Measurements from ENCODE around the gene BARHL1. TPM values are rescaled to one million over a fixed set of nuclear protein-coding genes. Genes with fewer than 3 reads are reported as not detected.
"Not testable (repeated sequence)": the region's sequence is repeated elsewhere in the genome, so short reads cannot be mapped to it uniquely, and the experiment has no call there.

BARHL1 gene
- total and polyA plus RNA-seq, 2 of the 4 experiments (the other 2 are of a cell fraction) = not detected

DNA sequence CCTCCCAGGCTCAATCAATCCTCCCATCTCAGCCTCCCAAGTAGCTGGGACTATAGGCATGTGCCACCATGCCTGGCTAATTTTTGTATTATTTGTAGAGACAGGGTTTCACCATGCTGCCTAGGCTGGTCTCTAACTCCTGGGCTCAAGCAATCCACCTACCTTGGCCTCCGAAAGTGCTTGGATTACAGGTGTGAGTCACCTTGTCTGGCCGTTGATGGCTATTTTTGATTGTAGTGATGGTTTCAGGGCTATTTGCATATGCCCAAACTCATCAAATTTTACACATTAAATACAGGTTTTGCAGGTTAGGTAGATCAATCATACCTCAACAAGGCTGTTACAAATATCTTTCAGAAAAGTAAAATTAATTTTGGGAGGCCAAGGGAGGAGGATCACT lies 13.6 kb upstream of the BARHL1 start:
- H3K4me1 ChIP-seq (ENCODE audit: control insufficient read depth, insufficient read depth, low read length); H2AK5ac ChIP-seq (ENCODE audit: low read depth, low read length); H2BK120ac ChIP-seq (ENCODE audit: low read depth, low read length); H2BK20ac ChIP-seq (ENCODE audit: low read depth, low read length); H3K36me3 ChIP-seq (ENCODE audit: control insufficient read depth, insufficient read depth, low read length); dilution Hi-C loops (cut with HindIII; ENCODE audit: low sequenced_read_pairs, unreplicated experiment); H3K14ac ChIP-seq (replicated peaks; ENCODE audit: low read depth, low read length); H3K4ac ChIP-seq (ENCODE audit: low read depth, low read length); H3K9me1 ChIP-seq (ENCODE audit: insufficient read depth, low read length); H2BK5ac ChIP-seq (ENCODE audit: low read depth, low read length, poor library complexity, severe bottlenecking); H4K91ac ChIP-seq (ENCODE audit: insufficient read depth, low read depth, low read length); H3K23ac ChIP-seq (ENCODE audit: low read depth, low read length); BruUV-seq (replicated peaks); H2BK15ac ChIP-seq (ENCODE audit: low read depth, low read length); DNase-seq; H4K8ac ChIP-seq (ENCODE audit: low read depth in 2 of 2, low read length in 2 of 2); H4K20me1 ChIP-seq (ENCODE audit: insufficient read depth, low read length); H2AK9ac ChIP-seq (replicated peaks; ENCODE audit: low read depth, low read length, poor library complexity); H3K9me3 ChIP-seq (ENCODE audit: control insufficient read depth, insufficient read depth, low read length); H3K18ac ChIP-seq (ENCODE audit: low read depth, low read length); H2AFZ ChIP-seq (replicated peaks; ENCODE audit: low read length, poor library complexity); H4K5ac ChIP-seq (ENCODE audit: low read depth, low read length); H3K9ac ChIP-seq (ENCODE audit: low read depth, low read length); H3K79me1 ChIP-seq (ENCODE audit: low read depth in 1 of 2, low read length in 2 of 2); intact Hi-C loops (cut with micrococcal nuclease); H3K56ac ChIP-seq (ENCODE audit: extremely low read depth, insufficient read depth, low read length); H3K4me2 ChIP-seq (ENCODE audit: low read depth, low read length); POLR2A ChIA-PET (ENCODE audit: unreplicated experiment); H3K27ac ChIP-seq (ENCODE audit: insufficient read depth, low read length); ATAC-seq (ENCODE audit: low read depth); H3K4me3 ChIP-seq (ENCODE audit: insufficient read depth, low read depth, low read length): not testable (repeated sequence)
- CTCF ChIA-PET = interaction anchor here (1.4 to 1.8 kb wide), 2 partner anchors 9 to 61 kb away, joined by 3 to 4 read pairs; no protein-coding TSS in a partner anchor
- H3K27me3 ChIP-seq (ENCODE audit: control insufficient read depth, insufficient read depth, low read length) = peaks cover 50% of the 10 kb centered on the region
- no CpG with 5 or more reads among the region's 2 CpGs for WGBS, 2 experiments (ENCODE audit: extremely low coverage in 2 of 2, insufficient read length in 1 of 2)
- in situ Hi-C loops (cut with MboI; ENCODE audit: low sequenced_read_pairs) = loop anchor here (5.0 kb wide), 1 partner anchor 146 kb away; no protein-coding TSS in a partner anchor

Measured in IMR-90 (cell line).